Activated CD4-positive, CD25-positive, alpha-beta regulatory T cell treated with anti-CD3 and anti-CD28 coated beads, Interleukin-2, amount 50 U/mL, for 24 hours (primary cell): ENCODE measurements around the gene FBLL1.
A peak's percentile ranks its signal among the peaks of the same experiment; 100 is the strongest.
"Not testable (repeated sequence)": the region's sequence is repeated elsewhere in the genome, so short reads cannot be mapped to it uniquely, and the experiment has no call there.

Experiments used
- ATAC-seq, 2 donors: fragments of 150-1000 bp; cut with Tn5 transposase; one replicate each; pipeline ENCODE4 v1.10.0; 2021; ENCODE audit warnings: mild to moderate bottlenecking in 1 of 2, moderate library complexity in 1 of 2

The FBLL1 gene

DNA sequence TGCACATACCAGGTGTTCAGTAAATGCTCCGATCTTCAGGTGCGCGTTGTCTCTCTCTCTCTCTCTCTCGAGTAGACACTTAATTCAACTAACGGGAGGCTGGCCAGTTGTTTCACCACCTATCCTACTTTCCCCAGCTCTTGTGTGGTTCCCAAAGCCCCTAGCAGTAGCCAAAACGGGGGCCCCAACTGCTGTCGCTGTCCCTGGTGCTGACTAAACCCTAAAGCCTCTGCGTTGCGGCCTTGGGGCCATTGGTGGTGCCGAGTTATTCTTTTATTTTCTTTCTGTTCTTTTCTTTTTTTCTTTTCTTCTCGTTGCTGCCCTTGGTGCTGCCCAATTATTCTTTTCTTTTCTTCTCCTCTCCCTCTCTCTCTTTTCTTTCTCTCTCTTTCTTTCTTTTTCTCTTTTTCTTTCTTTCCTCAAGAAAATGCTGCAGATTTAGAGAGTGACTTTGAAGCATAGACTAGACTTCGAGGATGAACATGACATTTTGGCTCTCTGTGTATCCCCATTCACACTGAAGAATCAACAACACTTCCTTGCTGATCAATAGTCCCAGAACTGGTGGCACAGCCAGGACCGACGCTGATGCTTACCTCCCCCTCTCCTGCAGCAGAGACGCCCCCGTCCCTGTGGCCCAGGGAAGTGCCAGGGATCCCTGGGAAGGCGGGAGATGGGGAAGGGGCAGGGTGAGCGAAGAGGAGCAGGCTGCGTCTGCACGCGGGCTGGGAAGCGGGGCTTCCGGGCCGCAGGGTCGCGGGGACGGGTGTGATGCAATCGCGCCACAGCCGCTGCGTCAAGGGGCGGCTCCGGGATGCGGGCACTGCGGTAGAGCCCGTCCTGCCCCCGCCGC lies at the start of gene FBLL1:
TSS of gene FBLL1 (plus strand) at position 785 of the 853 bp plus-strand sequence. CDS start 200 bp downstream, outside the sequence.
- ATAC-seq: peak in 1 of 2 donors; percentile 35

- ATAC-seq: no peak
These were observed 48.5 kb upstream of the FBLL1 start for GRCh38 chr5:168480601-168481000.

DNA sequence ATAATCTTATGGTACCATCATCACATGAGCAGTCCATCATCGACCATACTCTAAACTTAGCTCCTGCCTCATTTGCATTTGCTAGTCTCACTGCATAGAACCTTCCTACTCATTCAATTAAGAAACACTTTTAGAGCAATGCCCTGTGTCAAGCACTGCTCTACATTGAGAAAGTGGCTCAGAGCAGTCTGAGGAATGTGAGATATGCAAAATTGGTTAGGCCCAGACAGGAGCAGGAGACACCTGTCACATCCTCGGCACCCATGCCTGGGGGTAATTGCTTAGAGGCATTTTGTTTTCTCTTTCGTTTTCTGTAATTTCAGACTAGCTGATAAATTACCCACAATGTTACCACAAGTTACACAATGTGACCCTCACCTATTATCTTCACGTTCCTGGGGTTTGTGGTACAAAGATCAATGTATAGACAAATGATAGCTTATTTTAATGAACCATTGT lies 47.7 kb upstream of the FBLL1 start:
- peak; percentile 6 to 23 for ATAC-seq

- ATAC-seq: no peak
These were observed 46.7 kb upstream of the FBLL1 start for GRCh38 chr5:168482361-168482760.

GRCh38 chr5:168486136-168486879 lies 42.8 kb upstream of the FBLL1 start, which contains the start of gene RARS1:
Gene RARS1, plus strand, starts transcription at chr5:168486471. Its CDS starts 28 bp downstream, at chr5:168486499.
- ATAC-seq: peak; percentile 93 to 95

DNA sequence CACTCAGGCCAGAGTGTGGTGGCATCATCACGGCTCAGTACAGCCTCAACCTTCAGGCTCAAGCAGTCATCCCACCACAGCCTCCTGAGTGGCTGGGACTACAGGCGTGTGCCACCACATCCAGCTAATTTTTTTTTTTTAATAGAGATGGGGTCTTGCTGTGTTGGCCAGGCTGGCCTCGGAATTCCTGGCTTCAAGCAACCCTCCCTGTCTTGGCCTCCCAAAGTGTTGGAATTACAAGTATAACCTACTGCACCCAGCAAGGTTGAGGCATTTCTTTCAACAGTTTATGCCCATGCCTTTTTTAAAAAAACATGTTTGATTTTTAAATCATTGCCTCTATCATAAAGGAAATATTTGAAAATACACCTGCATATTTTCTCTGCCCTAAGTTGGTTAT lies 40.0 kb upstream of the FBLL1 start:
- ATAC-seq: no peak

DNA sequence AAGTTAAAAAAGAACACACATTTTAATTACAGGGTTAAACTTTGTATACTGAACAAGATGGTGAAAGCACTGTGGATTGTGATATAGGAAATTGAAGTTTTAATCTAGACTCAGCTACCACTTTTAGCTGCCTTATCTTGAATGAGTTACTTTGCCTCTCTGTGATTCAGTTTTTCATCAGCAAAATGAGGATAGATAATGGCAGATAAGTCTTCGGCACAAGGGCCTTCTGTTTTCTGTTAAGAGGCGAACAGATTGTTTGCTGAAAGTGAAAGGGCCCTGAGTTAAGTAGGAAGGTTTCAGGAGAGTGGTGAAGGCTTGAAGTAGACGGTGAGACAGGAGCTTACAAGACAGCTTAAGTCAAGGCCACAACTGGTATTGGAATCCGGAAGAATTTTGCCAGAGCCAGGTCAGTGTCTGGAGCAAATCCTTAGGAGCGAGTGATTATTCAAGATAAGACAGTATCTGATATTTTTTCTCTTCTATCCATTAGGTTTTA lies 35.0 kb upstream of the FBLL1 start:
- ATAC-seq: no peak

DNA sequence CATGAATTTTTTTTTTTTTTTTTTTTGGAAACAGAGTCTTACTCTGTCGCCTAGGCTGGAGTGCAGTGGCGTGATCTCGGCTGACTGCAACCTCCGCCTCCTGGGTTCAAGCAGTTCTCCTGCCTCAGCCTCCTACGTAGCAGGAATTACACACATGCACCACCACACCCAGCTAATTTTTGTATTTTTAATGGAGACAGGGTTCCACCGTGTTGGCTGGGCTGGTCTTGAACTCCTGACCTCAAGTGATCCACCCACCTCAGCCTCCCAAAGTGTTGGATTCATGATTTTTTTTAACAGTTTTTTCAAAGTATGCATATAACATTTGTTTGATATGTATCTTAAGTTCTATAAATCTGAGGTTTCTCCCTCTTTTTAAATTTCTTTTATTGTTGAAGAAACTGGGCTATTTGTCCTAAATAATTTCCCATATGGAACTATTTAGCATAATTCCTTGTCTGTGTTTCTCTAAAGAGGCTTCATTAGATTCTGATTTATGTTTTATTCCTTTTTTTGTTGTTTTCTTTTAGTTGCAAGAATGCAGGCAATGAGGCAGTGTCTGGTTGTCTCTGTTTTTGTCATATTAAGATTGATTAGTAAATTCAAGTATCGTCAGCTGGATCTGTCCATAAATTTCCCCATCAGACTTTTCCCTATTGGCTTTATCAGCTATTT lies 26.4 kb upstream of the FBLL1 start:
- ATAC-seq: no peak

DNA sequence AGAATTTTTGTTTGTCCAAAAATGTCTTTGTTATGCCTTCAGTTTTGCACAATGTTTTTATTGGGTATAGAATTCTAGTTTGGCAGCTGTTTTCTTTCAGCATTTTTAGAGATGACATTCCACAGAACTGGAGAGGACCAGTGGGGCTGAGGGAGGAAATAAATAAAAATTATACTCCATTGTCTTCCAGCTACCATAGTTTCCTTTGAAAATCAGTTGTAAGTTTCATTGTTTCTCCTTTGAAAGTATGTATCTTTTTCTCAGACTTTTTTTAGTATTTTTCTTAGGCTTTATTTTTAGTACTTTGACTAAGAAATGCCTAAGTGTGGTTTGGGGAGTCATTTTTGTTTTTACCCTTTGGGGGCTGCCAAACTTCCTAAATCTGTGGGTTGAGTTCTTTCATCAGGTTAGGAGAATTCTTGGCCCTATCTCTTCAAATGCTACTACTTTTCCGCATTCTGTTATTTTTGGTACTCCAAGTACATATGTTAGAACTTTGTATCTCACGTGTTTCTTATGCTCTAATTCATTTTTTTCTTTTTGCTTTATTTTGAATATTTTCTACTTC lies 15.2 kb upstream of the FBLL1 start:
- no peak for ATAC-seq

GRCh38 chr5:168525856-168526255 lies 3.2 kb upstream of the FBLL1 start:
- no peak for ATAC-seq

- no peak for ATAC-seq
These were observed 1.3 kb upstream of the FBLL1 start for GRCh38 chr5:168527756-168528295.

DNA sequence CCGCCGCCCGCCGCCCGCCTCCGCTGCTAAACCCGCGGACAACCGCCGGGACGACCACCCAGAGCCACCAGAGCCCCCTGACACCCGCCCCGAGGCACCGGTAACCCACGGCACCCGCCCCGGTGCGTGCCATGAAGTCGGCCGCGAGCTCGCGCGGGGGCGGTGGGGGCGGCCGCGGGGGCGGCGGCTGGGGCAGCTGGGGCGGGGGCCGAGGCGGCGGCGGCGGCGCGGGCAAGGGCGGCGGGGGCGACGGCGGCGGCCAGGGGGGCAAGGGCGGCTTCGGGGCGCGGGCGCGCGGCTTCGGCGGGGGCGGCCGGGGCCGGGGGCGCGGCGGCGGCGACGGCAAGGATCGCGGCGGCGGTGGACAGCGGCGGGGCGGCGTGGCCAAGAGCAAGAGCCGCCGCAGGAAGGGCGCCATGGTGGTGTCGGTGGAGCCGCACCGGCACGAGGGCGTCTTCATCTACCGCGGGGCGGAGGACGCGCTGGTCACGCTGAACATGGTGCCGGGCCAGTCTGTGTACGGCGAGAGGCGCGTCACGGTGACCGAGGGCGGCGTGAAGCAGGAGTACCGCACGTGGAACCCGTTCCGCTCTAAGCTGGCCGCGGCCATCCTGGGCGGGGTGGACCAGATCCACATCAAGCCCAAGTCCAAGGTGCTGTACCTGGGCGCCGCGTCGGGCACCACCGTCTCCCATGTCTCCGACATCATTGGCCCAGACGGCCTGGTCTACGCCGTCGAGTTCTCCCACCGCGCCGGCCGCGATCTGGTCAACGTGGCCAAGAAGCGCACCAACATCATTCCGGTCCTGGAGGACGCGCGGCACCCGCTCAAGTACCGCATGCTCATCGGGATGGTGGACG lies 499 bp downstream of the FBLL1 start:
- ATAC-seq: no peak

DNA sequence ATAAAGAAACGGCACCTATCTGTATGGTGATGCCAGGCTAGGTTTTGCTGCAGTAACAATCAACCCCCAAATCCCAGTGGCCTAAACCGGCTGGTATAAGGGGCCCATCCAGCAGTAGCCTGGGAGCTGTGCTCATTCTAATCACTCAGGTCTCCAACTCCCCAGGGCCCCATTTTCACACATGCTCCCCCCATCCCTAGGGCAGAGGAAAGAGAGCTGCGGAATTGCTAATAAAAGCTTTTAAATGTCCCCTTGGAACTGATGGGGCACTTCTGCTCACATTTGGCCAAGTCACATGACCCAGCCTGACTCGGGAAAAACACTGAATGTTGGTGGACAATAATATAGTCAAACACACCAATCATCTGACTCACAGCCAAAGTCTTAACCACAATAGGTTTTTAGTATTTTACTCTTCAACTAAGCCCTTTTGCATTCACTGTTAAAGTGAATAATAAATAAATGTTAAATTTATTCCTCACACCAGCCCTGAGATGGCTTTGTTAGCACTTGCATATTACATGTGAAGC lies 1.6 kb downstream of the FBLL1 start:
- ATAC-seq: no peak

- no peak for ATAC-seq
These were observed 2.1 kb downstream of the FBLL1 start for GRCh38 chr5:168531191-168531590.

DNA sequence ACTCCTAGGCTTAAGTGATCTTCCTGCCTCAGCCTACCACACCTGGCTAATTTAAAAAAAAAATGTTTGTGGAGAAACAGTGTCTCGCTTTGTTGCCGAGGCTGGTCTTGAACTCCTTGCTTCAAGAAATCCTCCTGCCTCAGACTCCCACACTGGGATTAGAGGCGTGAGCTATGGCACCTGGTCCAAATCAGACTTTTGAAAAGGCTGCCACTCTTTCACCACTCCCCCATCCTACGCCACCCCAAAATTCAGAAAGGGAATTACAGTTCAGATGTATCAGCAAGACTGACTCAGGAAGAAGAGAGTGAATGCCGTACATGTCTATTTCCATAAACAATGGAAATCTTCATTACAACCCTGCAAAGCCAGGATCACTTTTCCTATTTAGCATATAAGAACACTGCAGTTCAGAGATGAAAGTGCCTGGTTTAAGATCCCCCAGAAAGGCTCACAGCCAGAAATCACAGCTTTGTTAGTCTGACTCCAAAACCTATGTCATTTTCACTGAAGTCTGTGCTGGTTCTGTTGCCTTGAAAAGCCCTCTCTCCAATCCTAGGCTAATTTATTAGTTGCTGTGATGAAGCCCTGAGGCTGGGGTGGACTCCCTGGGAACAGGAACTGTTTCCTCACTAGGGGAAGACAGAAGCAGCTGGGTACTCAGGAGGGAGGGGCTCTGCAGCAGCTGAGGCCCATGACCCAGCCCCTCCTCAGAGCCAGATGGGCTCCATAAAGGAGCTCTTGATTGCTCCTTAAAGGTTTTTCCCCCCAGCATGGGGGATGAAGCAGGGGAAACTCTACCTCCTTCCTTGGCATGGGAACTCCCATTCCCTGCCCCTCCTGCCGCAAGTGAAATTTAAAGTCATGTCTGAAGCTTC lies 3.1 kb downstream of the FBLL1 start:
- ATAC-seq: no peak

GRCh38 chr5:168534351-168534750 lies 5.2 kb downstream of the FBLL1 start:
- not testable (repeated sequence) for ATAC-seq

GRCh38 chr5:168537176-168537575 lies 8.1 kb downstream of the FBLL1 start:
- no peak for ATAC-seq

- ATAC-seq: no peak
These were observed 20.4 kb downstream of the FBLL1 start for GRCh38 chr5:168549554-168549953.

DNA sequence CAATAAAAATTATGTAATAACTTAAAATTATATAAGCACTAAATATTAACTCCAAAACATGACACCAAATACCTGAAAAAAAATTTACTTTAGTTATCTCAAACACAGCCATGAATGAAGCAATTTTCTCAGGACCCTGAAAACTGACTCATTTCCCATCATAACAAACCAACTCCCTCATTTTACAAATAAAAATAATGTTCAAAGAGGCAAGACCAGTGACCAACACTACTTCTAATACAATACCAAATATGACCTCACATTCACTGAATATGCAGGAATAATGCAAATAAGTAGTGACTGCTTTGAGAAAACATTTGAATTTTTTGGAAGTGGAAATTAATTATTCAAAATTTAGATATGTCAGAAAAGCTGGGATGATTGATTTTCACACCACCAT lies 21.6 kb downstream of the FBLL1 start:
- no peak for ATAC-seq

DNA sequence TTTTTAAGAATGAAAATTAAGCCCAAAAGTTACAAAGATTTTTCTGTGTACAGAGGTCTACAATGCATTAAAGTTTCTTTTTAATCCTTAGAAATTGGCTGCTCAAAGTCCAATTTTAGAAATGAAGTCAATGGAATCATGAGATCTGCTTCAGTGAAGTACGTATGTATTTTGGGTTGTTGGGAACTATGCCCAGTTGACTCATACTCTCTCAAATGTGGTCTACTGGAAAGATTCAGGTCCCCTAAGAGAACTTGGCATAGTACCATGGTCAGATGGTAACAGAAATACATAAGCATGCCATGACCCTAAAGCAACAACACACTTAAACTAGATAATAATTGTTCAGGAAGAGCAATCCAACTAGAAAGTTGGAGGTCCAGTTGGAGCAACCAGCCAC lies 23.0 kb downstream of the FBLL1 start:
- ATAC-seq: no peak
